Fibroblast of lung (primary cell): ENCODE results near the gene SEPHS1. TPM values are rescaled to one million over a fixed set of nuclear protein-coding genes. Genes with fewer than 3 reads are reported as not detected.
"Not testable (repeated sequence)": the region's sequence is repeated elsewhere in the genome, so short reads cannot be mapped to it uniquely, and the experiment has no call there.

ENCODE experiments used
- DNase-seq, 2 donors: peaks; one replicate each; pipeline versions ENCODE4 v3.0.0 to v3.0.0-alpha.2; 2010; ENCODE audit warnings: low read depth in 2 of 2
- H2AFZ ChIP-seq: 2 replicates; pipeline ENCODE4 v1.5.1; 2012; ENCODE audit warnings: low read length, control low read depth, inconsistent platforms
- H3K27ac ChIP-seq: 2 replicates; pipeline ENCODE4 v1.5.1; 2011; ENCODE audit warnings: low read length, control low read depth; ENCODE audit not compliant: insufficient read depth
- H3K27me3 ChIP-seq: 2 replicates; pipeline ENCODE4 v1.5.1; 2011; ENCODE audit warnings: mild to moderate bottlenecking, low read length; ENCODE audit not compliant: control insufficient read depth, insufficient read depth
- H3K36me3 ChIP-seq: 2 replicates; pipeline ENCODE4 v1.5.1; 2011; ENCODE audit warnings: low read length; ENCODE audit not compliant: control insufficient read depth, insufficient read depth
- H3K4me1 ChIP-seq: 2 replicates; pipeline ENCODE4 v1.5.1; 2011; ENCODE audit warnings: low read length; ENCODE audit not compliant: control insufficient read depth, insufficient read depth; ENCODE audit errors: extremely low read depth
- H3K4me2 ChIP-seq: 2 replicates; pipeline ENCODE4 v1.5.1; 2011; ENCODE audit warnings: low read length, control low read depth; ENCODE audit not compliant: insufficient read depth; ENCODE audit errors: extremely low read depth
- H3K4me3 ChIP-seq, 4 experiments: fragments of 200-600 bp in 1 of 4; sonication (generic) in 1 of 4; replicated peaks in 1 of 4; 2 replicates each; pipeline ENCODE4 v1.5.1; 2011 to 2016; ENCODE audit warnings: low read length in 4 of 4, low read depth in 3 of 4, mild to moderate bottlenecking in 3 of 4, control low read depth in 2 of 4, inconsistent platforms in 1 of 4, mixed read lengths in 1 of 4; ENCODE audit not compliant: insufficient read depth in 1 of 4; ENCODE audit errors: control extremely low read depth in 1 of 4
- H3K79me2 ChIP-seq: 2 replicates; pipeline ENCODE4 v1.5.1; 2012; ENCODE audit warnings: mild to moderate bottlenecking, low read length, inconsistent platforms; ENCODE audit not compliant: control insufficient read depth, insufficient read depth
- H3K9ac ChIP-seq: 2 replicates; pipeline ENCODE4 v1.5.1; 2011; ENCODE audit warnings: mild to moderate bottlenecking, low read length, control low read depth; ENCODE audit not compliant: insufficient read depth
- H3K9me3 ChIP-seq: 2 replicates; pipeline ENCODE4 v1.5.1; 2012; ENCODE audit warnings: low read depth, low read length; ENCODE audit not compliant: control insufficient read depth, insufficient read depth
- H4K20me1 ChIP-seq: 2 replicates; pipeline ENCODE4 v1.5.1; 2011; ENCODE audit warnings: low read length; ENCODE audit not compliant: control insufficient read depth, insufficient read depth; ENCODE audit errors: extremely low read depth
- EZH2 ChIP-seq: IDR thresholded peaks from 2 replicates; pipeline ENCODE4 v1.5.1; 2012; ENCODE audit warnings: low read length, control low read depth, mild to moderate bottlenecking; ENCODE audit errors: missing control alignments
- polyA plus RNA-seq, 2 donors: library from polyadenylated mRNA; depleted of rRNA in 1 of 2; stranded (reverse) in 1 of 2; unstranded in 1 of 2; fragments of >200 nt; gene quantifications; 2 replicates each; pipeline ENCODE4 v1.2.1, GENCODE V29; 2011 to 2012; ENCODE audit warnings: missing spikeins in 1 of 2
- total RNA-seq: library from RNA; depleted of rRNA; stranded (reverse); fragments of >200 nt; gene quantifications from 2 replicates; pipeline ENCODE4 v1.2.1, GENCODE V29; 2014
- TF ChIP-seq, protein P1 (sequence below), 2 donors: IDR thresholded peaks in 1 of 2; conservative IDR thresholded peaks in 1 of 2; 1 replicate in 1 of 2; 2 replicates in 1 of 2; pipeline ENCODE4 v1.5.1; 2011 to 2012; ENCODE audit warnings: low read length in 2 of 2, control low read depth in 1 of 2, inconsistent platforms in 1 of 2, low read depth in 1 of 2, mild to moderate bottlenecking in 1 of 2

Gene SEPHS1
- total and polyA plus RNA-seq, 2 donors (not counting 1 experiment from before 2014, with no cell fraction given): 27.4 to 50.6 TPM

DNA sequence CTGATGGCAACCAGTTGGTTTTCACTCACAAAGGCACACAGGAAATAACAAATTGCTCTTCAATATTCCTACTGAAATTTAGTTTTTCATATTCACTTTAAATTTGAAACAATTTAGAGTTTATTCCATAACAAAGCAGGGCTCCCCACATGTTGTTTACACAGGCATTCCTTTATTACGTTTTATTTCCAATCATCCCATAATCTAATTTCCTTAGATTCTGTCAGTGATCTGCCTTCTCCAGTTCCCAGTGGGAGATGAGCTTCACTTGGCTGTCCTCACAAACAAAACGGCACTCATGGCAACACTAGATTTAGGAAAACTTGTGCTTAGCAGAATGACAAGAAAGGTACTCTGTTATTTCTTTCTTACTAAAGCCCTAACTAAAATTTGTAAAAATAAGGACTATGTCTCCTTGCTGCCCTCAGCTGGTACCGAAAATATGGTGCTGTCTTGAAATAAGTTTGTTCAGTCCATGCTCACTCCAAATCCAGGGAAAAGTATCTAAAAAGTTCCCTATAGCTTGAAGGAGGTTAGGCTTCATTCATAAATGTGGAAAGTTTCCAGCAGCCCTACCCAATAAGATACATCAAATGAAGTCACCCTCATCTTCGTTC lies 71.2 kb downstream of the SEPHS1 start:
- TF ChIP-seq, protein P1, sequence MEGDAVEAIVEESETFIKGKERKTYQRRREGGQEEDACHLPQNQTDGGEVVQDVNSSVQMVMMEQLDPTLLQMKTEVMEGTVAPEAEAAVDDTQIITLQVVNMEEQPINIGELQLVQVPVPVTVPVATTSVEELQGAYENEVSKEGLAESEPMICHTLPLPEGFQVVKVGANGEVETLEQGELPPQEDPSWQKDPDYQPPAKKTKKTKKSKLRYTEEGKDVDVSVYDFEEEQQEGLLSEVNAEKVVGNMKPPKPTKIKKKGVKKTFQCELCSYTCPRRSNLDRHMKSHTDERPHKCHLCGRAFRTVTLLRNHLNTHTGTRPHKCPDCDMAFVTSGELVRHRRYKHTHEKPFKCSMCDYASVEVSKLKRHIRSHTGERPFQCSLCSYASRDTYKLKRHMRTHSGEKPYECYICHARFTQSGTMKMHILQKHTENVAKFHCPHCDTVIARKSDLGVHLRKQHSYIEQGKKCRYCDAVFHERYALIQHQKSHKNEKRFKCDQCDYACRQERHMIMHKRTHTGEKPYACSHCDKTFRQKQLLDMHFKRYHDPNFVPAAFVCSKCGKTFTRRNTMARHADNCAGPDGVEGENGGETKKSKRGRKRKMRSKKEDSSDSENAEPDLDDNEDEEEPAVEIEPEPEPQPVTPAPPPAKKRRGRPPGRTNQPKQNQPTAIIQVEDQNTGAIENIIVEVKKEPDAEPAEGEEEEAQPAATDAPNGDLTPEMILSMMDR (conservative IDR thresholded peaks at IDR 0.05 in 1 of 2, IDR thresholded peaks at IDR 0.05 in 1 of 2; ENCODE audit: low read depth in 1 of 2, low read length in 2 of 2): peak; percentile 43 to 49
- TF ChIP-seq EZH2: no peak
- Histone ChIP-seq H3K36me3 (no peaks in the 10 kb centered on the region), H3K9me3 (no peaks in the 10 kb centered on the region), H3K27ac (no peak overlapping the region), H3K4me1 (no peaks in the 10 kb centered on the region), H3K4me3 (no peak overlapping the region), H3K9ac (no peak overlapping the region), H3K79me2 (no peaks in the 10 kb centered on the region), H4K20me1 (no peaks in the 10 kb centered on the region), H3K27me3 (no peaks in the 10 kb centered on the region), H2AFZ (no peak overlapping the region), H3K4me2 (no peak overlapping the region)
- DNase-seq: peak in 1 of 2 donors; percentile 63

DNA sequence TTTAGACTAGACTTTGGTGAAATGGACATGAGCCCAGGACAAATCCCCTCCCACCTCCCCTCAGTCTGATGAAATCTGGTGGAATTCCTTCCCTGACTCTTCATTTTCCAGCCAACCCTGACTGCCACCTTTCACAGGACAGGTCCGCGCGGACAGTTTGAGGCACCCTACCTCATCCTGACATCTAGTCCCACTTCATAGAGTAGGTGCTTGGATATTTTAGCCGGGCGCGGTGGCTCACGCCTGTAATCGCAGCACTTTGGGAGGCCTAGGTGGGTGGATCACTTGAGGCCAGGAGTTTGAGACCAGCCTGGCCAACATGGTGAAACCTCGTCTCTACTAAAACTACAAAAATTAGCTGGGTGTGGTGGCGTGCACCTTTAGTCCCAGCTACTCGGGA lies 71.9 kb downstream of the SEPHS1 start:
- H3K4me2 ChIP-seq, H3K9me3 ChIP-seq, H3K4me3 ChIP-seq, H3K27me3 ChIP-seq, H4K20me1 ChIP-seq, H3K36me3 ChIP-seq, H2AFZ ChIP-seq, H3K27ac ChIP-seq, DNase-seq, H3K9ac ChIP-seq, H3K4me1 ChIP-seq, H3K79me2 ChIP-seq: not testable (repeated sequence)

DNA sequence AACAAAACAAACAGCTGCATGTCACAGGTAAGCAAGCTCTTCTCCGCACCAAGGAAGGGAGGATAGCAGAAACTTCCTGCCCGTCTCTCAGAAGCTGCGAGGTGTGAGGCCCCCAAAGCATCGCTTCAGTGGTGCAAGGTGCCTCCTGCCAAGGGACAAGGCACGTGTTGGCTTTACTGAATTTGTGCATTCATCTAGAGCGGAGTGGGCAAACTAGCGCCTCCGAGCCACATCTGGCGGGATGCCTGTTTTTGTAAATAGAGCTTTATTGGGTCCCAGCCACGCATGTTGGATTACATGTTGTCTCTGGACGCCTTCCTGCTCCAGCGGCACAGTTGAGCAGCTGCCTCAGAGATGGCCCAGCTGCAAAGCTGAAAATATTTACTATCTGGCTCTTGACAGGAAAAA lies 75.9 kb downstream of the SEPHS1 start:
- no peaks in the 10 kb centered on the region for H3K9me3 ChIP-seq
- no peak overlapping the region for H3K27ac ChIP-seq
- H3K27me3 ChIP-seq: no peaks in the 10 kb centered on the region
- no peaks in the 10 kb centered on the region for H3K79me2 ChIP-seq
- H3K36me3 ChIP-seq: no peaks in the 10 kb centered on the region
- no peak overlapping the region for H3K9ac ChIP-seq
- peak overlapping the region in 1 of 4 experiments; percentile 11 for H3K4me3 ChIP-seq
- H3K4me1 ChIP-seq: no peaks in the 10 kb centered on the region
- peak overlapping the region; percentile 9 for H2AFZ ChIP-seq
- H4K20me1 ChIP-seq: no peaks in the 10 kb centered on the region
- peak; percentile 14 to 86 for DNase-seq
- peak overlapping the region; percentile 18 for H3K4me2 ChIP-seq
- TF ChIP-seq, protein P1 (conservative IDR thresholded peaks at IDR 0.05 in 1 of 2, IDR thresholded peaks at IDR 0.05 in 1 of 2; ENCODE audit: low read depth in 1 of 2, low read length in 2 of 2): peak in 1 of 2 donors; percentile 6
- TF ChIP-seq EZH2: no peak
